H1 (cell line): ENCODE results near the gene NF1. TPM values are rescaled to one million over a fixed set of nuclear protein-coding genes. Genes with fewer than 3 reads are reported as not detected.

Experiments used
- CTCF ChIA-PET: fragments of 300-600 bp; sonication (Branson Sonifier 250); formaldehyde crosslinking; loops from one replicate; lab custom pipeline; 2021; ENCODE audit not compliant: partially characterized antibody; lab: Charles Lee
- POLR2A ChIA-PET: fragments of 300-600 bp; sonication (Branson Sonifier 250); formaldehyde crosslinking; loops from one replicate; lab custom pipeline; 2021; ENCODE audit warnings: inconsistent platforms; ENCODE audit not compliant: partially characterized antibody; lab: Charles Lee
- DNase-seq, 2 experiments: peaks; one replicate each; pipeline versions ENCODE4 v3.0.0 to v3.0.0-alpha.2; 2010 to 2022; ENCODE audit warnings: low spot score in 2 of 2, low read depth in 1 of 2, mixed read lengths in 1 of 2
- FAIRE-seq: peaks from 2 replicates; lab custom pipeline; 2011; peaks lifted over from hg19 to GRCh38; lab: Jason Lieb, UNC
- H2AFZ ChIP-seq: 2 replicates; pipeline ENCODE4 v1.8.1; 2012; ENCODE audit warnings: low read length, inconsistent platforms
- H2AK5ac ChIP-seq: 2 replicates; pipeline ENCODE4 v1.6.1; 2013; ENCODE audit warnings: low read depth, low read length
- H2BK120ac ChIP-seq: replicated peaks from 2 replicates; pipeline ENCODE3; 2013; ENCODE audit warnings: low read depth, low read length, inconsistent platforms
- H2BK12ac ChIP-seq: 2 replicates; pipeline ENCODE4 v1.6.1; 2013; ENCODE audit warnings: low read depth, low read length
- H2BK15ac ChIP-seq: 2 replicates; pipeline ENCODE4 v1.6.1; 2013; ENCODE audit warnings: low read length
- H2BK20ac ChIP-seq: 2 replicates; pipeline ENCODE4 v1.6.1; 2013; ENCODE audit warnings: low read length
- H2BK5ac ChIP-seq: 2 replicates; pipeline ENCODE4 v1.6.1; 2013; ENCODE audit warnings: low read depth, low read length
- H3K14ac ChIP-seq: 2 replicates; pipeline ENCODE4 v1.6.1; 2013; ENCODE audit warnings: inconsistent platforms; ENCODE audit not compliant: insufficient read length
- H3K18ac ChIP-seq: 2 replicates; pipeline ENCODE4 v1.6.1; 2013; ENCODE audit warnings: low read length; ENCODE audit errors: extremely low read depth
- H3K23ac ChIP-seq: 2 replicates; pipeline ENCODE4 v1.6.1; 2013; ENCODE audit warnings: inconsistent platforms; ENCODE audit not compliant: insufficient read length
- H3K23me2 ChIP-seq: 2 replicates; pipeline ENCODE4 v1.6.1; 2013; ENCODE audit warnings: low read depth, low read length
- H3K27ac ChIP-seq: 2 replicates; pipeline ENCODE4 v1.6.1; 2011; ENCODE audit warnings: low read depth, low read length, inconsistent platforms
- H3K27me3 ChIP-seq, 4 experiments: replicated peaks in 1 of 4; 1 replicate in 1 of 4; 2 replicates in 3 of 4; pipeline versions ENCODE4 v1.6.1 to v1.8.1; 2011 to 2013; ENCODE audit warnings: low read length in 3 of 4, mild to moderate bottlenecking in 3 of 4, inconsistent platforms in 2 of 4, mixed read lengths in 2 of 4, moderate library complexity in 1 of 4; ENCODE audit not compliant: control insufficient read depth in 3 of 4, insufficient read depth in 3 of 4; ENCODE audit errors: extremely low read depth in 1 of 4
- H3K36me3 ChIP-seq, 4 experiments: 2 replicates each; pipeline versions ENCODE4 v1.6.1 to v1.8.1; 2011 to 2013; ENCODE audit warnings: mild to moderate bottlenecking in 4 of 4, low read length in 3 of 4, moderate library complexity in 2 of 4, control low read depth in 1 of 4, inconsistent platforms in 1 of 4; ENCODE audit not compliant: insufficient read depth in 4 of 4, control insufficient read depth in 2 of 4
- H3K4ac ChIP-seq: replicated peaks from 2 replicates; pipeline ENCODE3; 2013; ENCODE audit warnings: low read length, low read depth, mixed read lengths, inconsistent platforms; ENCODE audit not compliant: insufficient read length
- H3K4me1 ChIP-seq, 4 experiments: replicated peaks in 1 of 4; 1 replicate in 1 of 4; 2 replicates in 3 of 4; pipeline versions ENCODE4 v1.6.1 to v1.8.1; 2011 to 2013; ENCODE audit warnings: low read length in 3 of 4, inconsistent platforms in 2 of 4, mixed read lengths in 1 of 4; ENCODE audit not compliant: insufficient read depth in 4 of 4, control insufficient read depth in 3 of 4
- H3K4me2 ChIP-seq, 2 experiments: 2 replicates each; pipeline versions ENCODE4 v1.6.1 to v1.8.1; 2011 to 2013; ENCODE audit warnings: low read depth in 2 of 2, low read length in 2 of 2, control low read depth in 1 of 2, inconsistent platforms in 1 of 2, mild to moderate bottlenecking in 1 of 2; ENCODE audit not compliant: insufficient read depth in 1 of 2
- H3K4me3 ChIP-seq, 4 experiments: fragments of 200-600, 300-600 bp in 1 of 4; sonication (generic), shearing (Covaris generic), sonication (Bioruptor Twin) in 1 of 4; 2 replicates each; pipeline versions ENCODE4 v1.5.1 to v1.8.1; 2011 to 2016; ENCODE audit warnings: low read length in 4 of 4, low read depth in 3 of 4, control low read depth in 2 of 4, inconsistent platforms in 2 of 4, mild to moderate bottlenecking in 2 of 4, mixed read lengths in 1 of 4, moderate library complexity in 1 of 4; ENCODE audit not compliant: insufficient read depth in 2 of 4; ENCODE audit errors: extremely low read depth in 1 of 4
- H3K56ac ChIP-seq: replicated peaks from 2 replicates; pipeline ENCODE3; 2013; ENCODE audit warnings: low read depth, mild to moderate bottlenecking, mixed read lengths, low read length, inconsistent platforms; ENCODE audit not compliant: insufficient read length
- H3K79me1 ChIP-seq: 2 replicates; pipeline ENCODE4 v1.6.1; 2013; ENCODE audit warnings: low read depth, low read length, control low read depth
- H3K79me2 ChIP-seq, 2 experiments: 2 replicates each; pipeline versions ENCODE4 v1.6.1 to v1.8.1; 2012 to 2013; ENCODE audit warnings: low read length in 2 of 2, mild to moderate bottlenecking in 2 of 2, inconsistent platforms in 1 of 2; ENCODE audit not compliant: insufficient read depth in 2 of 2, control insufficient read depth in 1 of 2
- H3K9ac ChIP-seq, 4 experiments: replicated peaks in 1 of 4; 1 replicate in 1 of 4; 2 replicates in 3 of 4; pipeline versions ENCODE4 v1.6.1 to v1.8.1; 2011 to 2013; ENCODE audit warnings: low read depth in 3 of 4, low read length in 3 of 4, control low read depth in 2 of 4, mild to moderate bottlenecking in 2 of 4, moderate library complexity in 2 of 4, inconsistent platforms in 1 of 4; ENCODE audit errors: extremely low read depth in 1 of 4
- H3K9me3 ChIP-seq, 2 experiments: 2 replicates each; pipeline versions ENCODE4 v1.6.1 to v1.8.1; 2012 to 2013; ENCODE audit warnings: mild to moderate bottlenecking in 2 of 2, moderate library complexity in 2 of 2, control low read depth in 1 of 2, inconsistent platforms in 1 of 2, low read depth in 1 of 2, low read length in 1 of 2, mixed read lengths in 1 of 2; ENCODE audit not compliant: insufficient read depth in 2 of 2
- H4K20me1 ChIP-seq, 2 experiments: replicated peaks in 1 of 2; 2 replicates each; pipeline versions ENCODE3 to v1.8.1; 2011 to 2013; ENCODE audit warnings: inconsistent platforms in 2 of 2, low read length in 2 of 2, mild to moderate bottlenecking in 1 of 2; ENCODE audit not compliant: insufficient read depth in 2 of 2, control insufficient read depth in 1 of 2
- H4K5ac ChIP-seq: 2 replicates; pipeline ENCODE4 v1.6.1; 2013; ENCODE audit warnings: low read length, low read depth, mixed read lengths, inconsistent platforms; ENCODE audit not compliant: insufficient read length
- H4K8ac ChIP-seq: 2 replicates; pipeline ENCODE4 v1.8.0; 2013; ENCODE audit warnings: mild to moderate bottlenecking, moderate library complexity, low read length, inconsistent platforms; ENCODE audit not compliant: insufficient read depth; ENCODE audit errors: extremely low read depth
- H4K91ac ChIP-seq: replicated peaks from 2 replicates; pipeline ENCODE3; 2013; ENCODE audit warnings: low read length, mixed read lengths, inconsistent platforms; ENCODE audit not compliant: insufficient read length
- GTF2F1 ChIP-seq: IDR thresholded peaks from 2 replicates; pipeline ENCODE4 v1.6.1; 2012; ENCODE audit warnings: low read depth, low read length, improper control_type of control experiment, borderline replicate concordance
- KDM5A ChIP-seq: fragments of 200-600 bp; IDR thresholded peaks from 2 replicates; pipeline ENCODE4 v1.7.1; 2012; ENCODE audit warnings: mild to moderate bottlenecking, low read length, inconsistent platforms, mixed read lengths
- WGBS, 2 experiments: shearing (Covaris generic) in 1 of 2; methylation state at CpG; one replicate each; pipeline versions ENCODE4 v1.1.6 to v1.1.7; 2013 to 2015; ENCODE audit warnings: low lambda C conversion rate in 2 of 2, mixed read lengths in 2 of 2, inconsistent platforms in 1 of 2, low coverage in 1 of 2, missing lambda C conversion rate in 1 of 2; ENCODE audit not compliant: insufficient replicate concordance in 2 of 2, insufficient coverage in 1 of 2, insufficient read length in 1 of 2; ENCODE audit errors: extremely low coverage in 1 of 2, missing lambda C conversion rate in 1 of 2; 5-methylcytosine and 5-hydroxymethylcytosine counted together
- polyA plus RNA-seq, 7 experiments: library from polyadenylated mRNA; depleted of rRNA in 3 of 7; stranded (reverse) in 5 of 7; unstranded in 2 of 7; fragments of >200 nt in 5 of 7; fragments of 200-250 nt in 2 of 7; gene quantifications; 1 replicate in 5 of 7; 2 replicates in 1 of 7; 4 replicates in 1 of 7; pipeline versions ENCODE4 v1.2.1 to v1.2.3, GENCODE V29; 2011 to 2013; ENCODE audit warnings: missing spikeins in 2 of 7, mixed read lengths in 2 of 7
- total RNA-seq: library from RNA; stranded (reverse); fragmentation: NEBNext Ultra II Directional; extraction: Animal tissue kit (Norgen Biotek cat#: 25700); gene quantifications from 2 replicates; pipeline ENCODE4 v1.2.1, GENCODE V29; 2021
- TF ChIP-seq, protein P1 (sequence below), 3 experiments: IDR thresholded peaks; 1 replicate in 2 of 3; 2 replicates in 1 of 3; pipeline versions ENCODE4 v1.5.1 to v1.6.1; 2011; ENCODE audit warnings: low read length in 3 of 3, mild to moderate bottlenecking in 3 of 3, inconsistent platforms in 2 of 3, low read depth in 1 of 3, moderate library complexity in 1 of 3; ENCODE audit not compliant: insufficient read depth in 1 of 3; ENCODE audit errors: control extremely low read depth in 1 of 3

Gene NF1
- total and polyA plus RNA-seq, 2 of the 8 experiments (the other 6 are each of a cell fraction or from before 2014, with no cell fraction given), result 19.3 to 29.6 TPM

DNA sequence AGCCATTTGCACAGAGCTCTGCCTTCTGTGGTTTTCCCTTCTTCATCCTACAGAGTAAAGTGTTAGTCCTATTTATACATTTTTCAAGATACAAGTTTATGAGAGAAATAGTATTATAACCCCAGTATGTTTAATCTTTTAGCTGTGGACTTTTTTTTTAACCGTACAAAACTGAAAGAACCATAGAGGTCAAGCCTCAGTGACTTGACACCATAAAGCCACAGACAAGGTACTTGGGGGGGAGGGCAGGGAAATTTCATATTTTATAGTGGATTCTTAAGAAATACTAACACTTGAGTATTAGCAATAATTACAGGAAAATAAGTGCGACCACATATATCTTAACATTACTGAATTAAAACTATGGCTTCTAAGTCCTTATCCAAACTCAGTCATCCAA, 279.7 kb downstream of the NF1 start:
- Histone ChIP-seq H3K56ac (no peak overlapping the region), H4K8ac (no peak overlapping the region), H3K4me1 (peaks cover 3 to 10% (median 6%) of the 10 kb centered on the region in 4 experiments), H3K4me2 (no peak overlapping the region), H3K79me2 (no peaks in the 10 kb centered on the region), H2BK15ac (no peak overlapping the region), H4K20me1 (no peaks in the 10 kb centered on the region), H3K79me1 (no peaks in the 10 kb centered on the region; the same call in 1 of the 2 replicates), H4K91ac (no peak overlapping the region), H3K36me3 (no peaks in the 10 kb centered on the region), H2AFZ (no peak overlapping the region), H3K14ac (no peak overlapping the region), H3K4me3 (no peak overlapping the region), H3K23me2 (no peaks in the 10 kb centered on the region), H2BK12ac (no peak overlapping the region), H3K27ac (no peak overlapping the region), H3K23ac (no peak overlapping the region), H3K9ac (no peak overlapping the region), H2BK5ac (no peak overlapping the region), H3K27me3 (no peaks in the 10 kb centered on the region), H3K4ac (no peak overlapping the region), H2BK20ac (no peak overlapping the region), H2AK5ac (no peak overlapping the region), H4K5ac (no peak overlapping the region), H2BK120ac (no peak overlapping the region), H3K18ac (no peak overlapping the region), H3K9me3 (no peaks in the 10 kb centered on the region)
- DNase-seq, result no peak
- FAIRE-seq, result no peak
- ChIA-PET CTCF (interaction anchor here (1.0 to 1.5 kb wide), 5 partner anchors 12 to 153 kb away, joined by 3 to 6 read pairs (median 3); no protein-coding TSS in a partner anchor), POLR2A (no interaction called here)
- WGBS, 2 experiments, result 95% methylated on average over 2 of the region's 2 CpGs; no CpG with 5 or more reads in 1 of the 2 experiments
- TF ChIP-seq, protein P1, sequence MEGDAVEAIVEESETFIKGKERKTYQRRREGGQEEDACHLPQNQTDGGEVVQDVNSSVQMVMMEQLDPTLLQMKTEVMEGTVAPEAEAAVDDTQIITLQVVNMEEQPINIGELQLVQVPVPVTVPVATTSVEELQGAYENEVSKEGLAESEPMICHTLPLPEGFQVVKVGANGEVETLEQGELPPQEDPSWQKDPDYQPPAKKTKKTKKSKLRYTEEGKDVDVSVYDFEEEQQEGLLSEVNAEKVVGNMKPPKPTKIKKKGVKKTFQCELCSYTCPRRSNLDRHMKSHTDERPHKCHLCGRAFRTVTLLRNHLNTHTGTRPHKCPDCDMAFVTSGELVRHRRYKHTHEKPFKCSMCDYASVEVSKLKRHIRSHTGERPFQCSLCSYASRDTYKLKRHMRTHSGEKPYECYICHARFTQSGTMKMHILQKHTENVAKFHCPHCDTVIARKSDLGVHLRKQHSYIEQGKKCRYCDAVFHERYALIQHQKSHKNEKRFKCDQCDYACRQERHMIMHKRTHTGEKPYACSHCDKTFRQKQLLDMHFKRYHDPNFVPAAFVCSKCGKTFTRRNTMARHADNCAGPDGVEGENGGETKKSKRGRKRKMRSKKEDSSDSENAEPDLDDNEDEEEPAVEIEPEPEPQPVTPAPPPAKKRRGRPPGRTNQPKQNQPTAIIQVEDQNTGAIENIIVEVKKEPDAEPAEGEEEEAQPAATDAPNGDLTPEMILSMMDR (IDR thresholded peaks at IDR 0.05; ENCODE audit: control extremely low read depth in 1 of 3, insufficient read depth in 1 of 3, low read depth in 1 of 3, low read length in 3 of 3), result no peak
- TF ChIP-seq KDM5A (no peak), GTF2F1 (no peak)
